HG02763 (cell line): ENCODE measurements around the gene CCDC110.

ENCODE experiments used
- ATAC-seq: cut with Tn5 transposase; IDR thresholded peaks from one replicate; pipeline ENCODE4 v1.9.1; 2021; ENCODE audit warnings: mild to moderate bottlenecking, moderate library complexity; ENCODE audit not compliant: unreplicated experiment

The CCDC110 gene

GRCh38 chr4:185424905-185425646, 46.5 kb downstream of the CCDC110 start:
- ATAC-seq, result no peak

- no peak for ATAC-seq
Observed at GRCh38 chr4:185421366-185422124, 50.0 kb downstream of the CCDC110 start.

GRCh38 chr4:185416955-185417354, 54.6 kb downstream of the CCDC110 start:
- ATAC-seq, result no peak

GRCh38 chr4:185412412-185412811, 59.1 kb downstream of the CCDC110 start:
- ATAC-seq, result no peak

GRCh38 chr4:185411849-185412248, 59.7 kb downstream of the CCDC110 start:
- no peak for ATAC-seq

DNA sequence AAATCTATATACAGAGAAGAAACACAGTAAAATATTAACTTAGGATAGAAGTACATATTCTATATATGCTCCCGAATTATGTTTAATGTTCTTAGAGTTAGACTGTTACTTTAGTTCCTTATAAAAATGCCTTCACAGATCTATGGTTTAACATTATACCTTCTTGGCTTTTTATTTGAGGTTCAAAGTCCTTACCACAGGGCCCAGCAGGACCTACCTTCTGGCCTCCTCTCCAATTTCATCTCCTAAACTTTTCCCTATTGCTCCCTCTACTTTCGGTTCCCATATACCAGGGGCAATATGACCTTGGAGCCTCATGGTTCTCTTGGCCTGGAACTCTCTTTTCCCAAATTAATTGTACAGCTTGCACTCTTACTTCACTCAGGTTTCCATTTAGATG, 63.1 kb downstream of the CCDC110 start:
- no peak for ATAC-seq

GRCh38 chr4:185405296-185405999, 66.1 kb downstream of the CCDC110 start:
- ATAC-seq, result no peak

- no peak for ATAC-seq
Observed at GRCh38 chr4:185404031-185404430, 67.5 kb downstream of the CCDC110 start.

- no peak for ATAC-seq
Observed at GRCh38 chr4:185399466-185399865, 72.1 kb downstream of the CCDC110 start.

GRCh38 chr4:185398618-185399017, 72.9 kb downstream of the CCDC110 start:
- ATAC-seq, result no peak

- no peak for ATAC-seq
Observed at GRCh38 chr4:185396724-185397385, 74.7 kb downstream of the CCDC110 start, which contains the start of gene ANKRD37. Gene ANKRD37, plus strand, starts transcription at chr4:185396841. Its CDS starts 83 bp downstream, at chr4:185396924.

GRCh38 chr4:185395956-185396723, 75.4 kb downstream of the CCDC110 start:
- ATAC-seq, result peak; percentile 80

- ATAC-seq, result no peak
Observed at GRCh38 chr4:185395238-185395955, 76.1 kb downstream of the CCDC110 start, which contains the start of gene LRP2BP. Gene LRP2BP, minus strand, starts transcription at chr4:185395924. Its CDS starts 17,738 bp downstream, at chr4:185378186.
